H1 (cell line): ENCODE results near the gene SLC35A3. TPM values are rescaled to one million over a fixed set of nuclear protein-coding genes. Genes with fewer than 3 reads are reported as not detected.

Experiments
- CTCF ChIA-PET: fragments of 300-600 bp; sonication (Branson Sonifier 250); formaldehyde crosslinking; loops from one replicate; lab custom pipeline; 2021; ENCODE audit not compliant: partially characterized antibody; lab: Charles Lee
- POLR2A ChIA-PET: fragments of 300-600 bp; sonication (Branson Sonifier 250); formaldehyde crosslinking; loops from one replicate; lab custom pipeline; 2021; ENCODE audit warnings: inconsistent platforms; ENCODE audit not compliant: partially characterized antibody; lab: Charles Lee
- DNase-seq, 2 experiments: peaks; one replicate each; pipeline versions ENCODE4 v3.0.0 to v3.0.0-alpha.2; 2010 to 2022; ENCODE audit warnings: low spot score in 2 of 2, low read depth in 1 of 2, mixed read lengths in 1 of 2
- FAIRE-seq: peaks from 2 replicates; lab custom pipeline; 2011; peaks lifted over from hg19 to GRCh38; lab: Jason Lieb, UNC
- H2AFZ ChIP-seq: 2 replicates; pipeline ENCODE4 v1.8.1; 2012; ENCODE audit warnings: low read length, inconsistent platforms
- H2AK5ac ChIP-seq: 2 replicates; pipeline ENCODE4 v1.6.1; 2013; ENCODE audit warnings: low read depth, low read length
- H2BK120ac ChIP-seq: replicated peaks from 2 replicates; pipeline ENCODE3; 2013; ENCODE audit warnings: low read depth, low read length, inconsistent platforms
- H2BK12ac ChIP-seq: 2 replicates; pipeline ENCODE4 v1.6.1; 2013; ENCODE audit warnings: low read depth, low read length
- H2BK15ac ChIP-seq: 2 replicates; pipeline ENCODE4 v1.6.1; 2013; ENCODE audit warnings: low read length
- H2BK20ac ChIP-seq: 2 replicates; pipeline ENCODE4 v1.6.1; 2013; ENCODE audit warnings: low read length
- H2BK5ac ChIP-seq: 2 replicates; pipeline ENCODE4 v1.6.1; 2013; ENCODE audit warnings: low read depth, low read length
- H3K14ac ChIP-seq: 2 replicates; pipeline ENCODE4 v1.6.1; 2013; ENCODE audit warnings: inconsistent platforms; ENCODE audit not compliant: insufficient read length
- H3K18ac ChIP-seq: 2 replicates; pipeline ENCODE4 v1.6.1; 2013; ENCODE audit warnings: low read length; ENCODE audit errors: extremely low read depth
- H3K23ac ChIP-seq: 2 replicates; pipeline ENCODE4 v1.6.1; 2013; ENCODE audit warnings: inconsistent platforms; ENCODE audit not compliant: insufficient read length
- H3K23me2 ChIP-seq: 2 replicates; pipeline ENCODE4 v1.6.1; 2013; ENCODE audit warnings: low read depth, low read length
- H3K27ac ChIP-seq: 2 replicates; pipeline ENCODE4 v1.6.1; 2011; ENCODE audit warnings: low read depth, low read length, inconsistent platforms
- H3K27me3 ChIP-seq, 4 experiments: replicated peaks in 1 of 4; 1 replicate in 1 of 4; 2 replicates in 3 of 4; pipeline versions ENCODE4 v1.6.1 to v1.8.1; 2011 to 2013; ENCODE audit warnings: low read length in 3 of 4, mild to moderate bottlenecking in 3 of 4, inconsistent platforms in 2 of 4, mixed read lengths in 2 of 4, moderate library complexity in 1 of 4; ENCODE audit not compliant: control insufficient read depth in 3 of 4, insufficient read depth in 3 of 4; ENCODE audit errors: extremely low read depth in 1 of 4
- H3K36me3 ChIP-seq, 4 experiments: 2 replicates each; pipeline versions ENCODE4 v1.6.1 to v1.8.1; 2011 to 2013; ENCODE audit warnings: mild to moderate bottlenecking in 4 of 4, low read length in 3 of 4, moderate library complexity in 2 of 4, control low read depth in 1 of 4, inconsistent platforms in 1 of 4; ENCODE audit not compliant: insufficient read depth in 4 of 4, control insufficient read depth in 2 of 4
- H3K4ac ChIP-seq: replicated peaks from 2 replicates; pipeline ENCODE3; 2013; ENCODE audit warnings: low read length, low read depth, mixed read lengths, inconsistent platforms; ENCODE audit not compliant: insufficient read length
- H3K4me1 ChIP-seq, 4 experiments: replicated peaks in 1 of 4; 1 replicate in 1 of 4; 2 replicates in 3 of 4; pipeline versions ENCODE4 v1.6.1 to v1.8.1; 2011 to 2013; ENCODE audit warnings: low read length in 3 of 4, inconsistent platforms in 2 of 4, mixed read lengths in 1 of 4; ENCODE audit not compliant: insufficient read depth in 4 of 4, control insufficient read depth in 3 of 4
- H3K4me2 ChIP-seq, 2 experiments: 2 replicates each; pipeline versions ENCODE4 v1.6.1 to v1.8.1; 2011 to 2013; ENCODE audit warnings: low read depth in 2 of 2, low read length in 2 of 2, control low read depth in 1 of 2, inconsistent platforms in 1 of 2, mild to moderate bottlenecking in 1 of 2; ENCODE audit not compliant: insufficient read depth in 1 of 2
- H3K4me3 ChIP-seq, 4 experiments: fragments of 200-600, 300-600 bp in 1 of 4; sonication (generic), shearing (Covaris generic), sonication (Bioruptor Twin) in 1 of 4; 2 replicates each; pipeline versions ENCODE4 v1.5.1 to v1.8.1; 2011 to 2016; ENCODE audit warnings: low read length in 4 of 4, low read depth in 3 of 4, control low read depth in 2 of 4, inconsistent platforms in 2 of 4, mild to moderate bottlenecking in 2 of 4, mixed read lengths in 1 of 4, moderate library complexity in 1 of 4; ENCODE audit not compliant: insufficient read depth in 2 of 4; ENCODE audit errors: extremely low read depth in 1 of 4
- H3K56ac ChIP-seq: replicated peaks from 2 replicates; pipeline ENCODE3; 2013; ENCODE audit warnings: low read depth, mild to moderate bottlenecking, mixed read lengths, low read length, inconsistent platforms; ENCODE audit not compliant: insufficient read length
- H3K79me1 ChIP-seq: 2 replicates; pipeline ENCODE4 v1.6.1; 2013; ENCODE audit warnings: low read depth, low read length, control low read depth
- H3K79me2 ChIP-seq, 2 experiments: 2 replicates each; pipeline versions ENCODE4 v1.6.1 to v1.8.1; 2012 to 2013; ENCODE audit warnings: low read length in 2 of 2, mild to moderate bottlenecking in 2 of 2, inconsistent platforms in 1 of 2; ENCODE audit not compliant: insufficient read depth in 2 of 2, control insufficient read depth in 1 of 2
- H3K9ac ChIP-seq, 4 experiments: replicated peaks in 1 of 4; 1 replicate in 1 of 4; 2 replicates in 3 of 4; pipeline versions ENCODE4 v1.6.1 to v1.8.1; 2011 to 2013; ENCODE audit warnings: low read depth in 3 of 4, low read length in 3 of 4, control low read depth in 2 of 4, mild to moderate bottlenecking in 2 of 4, moderate library complexity in 2 of 4, inconsistent platforms in 1 of 4; ENCODE audit errors: extremely low read depth in 1 of 4
- H3K9me3 ChIP-seq, 2 experiments: 2 replicates each; pipeline versions ENCODE4 v1.6.1 to v1.8.1; 2012 to 2013; ENCODE audit warnings: mild to moderate bottlenecking in 2 of 2, moderate library complexity in 2 of 2, control low read depth in 1 of 2, inconsistent platforms in 1 of 2, low read depth in 1 of 2, low read length in 1 of 2, mixed read lengths in 1 of 2; ENCODE audit not compliant: insufficient read depth in 2 of 2
- H4K20me1 ChIP-seq, 2 experiments: replicated peaks in 1 of 2; 2 replicates each; pipeline versions ENCODE3 to v1.8.1; 2011 to 2013; ENCODE audit warnings: inconsistent platforms in 2 of 2, low read length in 2 of 2, mild to moderate bottlenecking in 1 of 2; ENCODE audit not compliant: insufficient read depth in 2 of 2, control insufficient read depth in 1 of 2
- H4K5ac ChIP-seq: 2 replicates; pipeline ENCODE4 v1.6.1; 2013; ENCODE audit warnings: low read length, low read depth, mixed read lengths, inconsistent platforms; ENCODE audit not compliant: insufficient read length
- H4K8ac ChIP-seq: 2 replicates; pipeline ENCODE4 v1.8.0; 2013; ENCODE audit warnings: mild to moderate bottlenecking, moderate library complexity, low read length, inconsistent platforms; ENCODE audit not compliant: insufficient read depth; ENCODE audit errors: extremely low read depth
- H4K91ac ChIP-seq: replicated peaks from 2 replicates; pipeline ENCODE3; 2013; ENCODE audit warnings: low read length, mixed read lengths, inconsistent platforms; ENCODE audit not compliant: insufficient read length
- RAD21 ChIP-seq, 2 experiments: IDR thresholded peaks in 1 of 2; conservative IDR thresholded peaks in 1 of 2; 2 replicates each; pipeline ENCODE4 v1.6.1; 2011; ENCODE audit warnings: low read depth in 2 of 2, low read length in 2 of 2, improper control_type of control experiment in 1 of 2, inconsistent platforms in 1 of 2, mild to moderate bottlenecking in 1 of 2, moderate library complexity in 1 of 2
- SIX5 ChIP-seq: IDR thresholded peaks from 2 replicates; pipeline ENCODE4 v1.6.1; 2011; ENCODE audit warnings: mild to moderate bottlenecking, low read depth, low read length
- WGBS, 2 experiments: shearing (Covaris generic) in 1 of 2; methylation state at CpG; one replicate each; pipeline versions ENCODE4 v1.1.6 to v1.1.7; 2013 to 2015; ENCODE audit warnings: low lambda C conversion rate in 2 of 2, mixed read lengths in 2 of 2, inconsistent platforms in 1 of 2, low coverage in 1 of 2, missing lambda C conversion rate in 1 of 2; ENCODE audit not compliant: insufficient replicate concordance in 2 of 2, insufficient coverage in 1 of 2, insufficient read length in 1 of 2; ENCODE audit errors: extremely low coverage in 1 of 2, missing lambda C conversion rate in 1 of 2; 5-methylcytosine and 5-hydroxymethylcytosine counted together
- polyA plus RNA-seq, 7 experiments: library from polyadenylated mRNA; depleted of rRNA in 3 of 7; stranded (reverse) in 5 of 7; unstranded in 2 of 7; fragments of >200 nt in 5 of 7; fragments of 200-250 nt in 2 of 7; gene quantifications; 1 replicate in 5 of 7; 2 replicates in 1 of 7; 4 replicates in 1 of 7; pipeline versions ENCODE4 v1.2.1 to v1.2.3, GENCODE V29; 2011 to 2013; ENCODE audit warnings: missing spikeins in 2 of 7, mixed read lengths in 2 of 7
- total RNA-seq: library from RNA; stranded (reverse); fragmentation: NEBNext Ultra II Directional; extraction: Animal tissue kit (Norgen Biotek cat#: 25700); gene quantifications from 2 replicates; pipeline ENCODE4 v1.2.1, GENCODE V29; 2021

SLC35A3 gene
- total and polyA plus RNA-seq, 2 of the 8 experiments (the other 6 are each of a cell fraction or from before 2014, with no cell fraction given), result 3.0 to 13.8 TPM

DNA sequence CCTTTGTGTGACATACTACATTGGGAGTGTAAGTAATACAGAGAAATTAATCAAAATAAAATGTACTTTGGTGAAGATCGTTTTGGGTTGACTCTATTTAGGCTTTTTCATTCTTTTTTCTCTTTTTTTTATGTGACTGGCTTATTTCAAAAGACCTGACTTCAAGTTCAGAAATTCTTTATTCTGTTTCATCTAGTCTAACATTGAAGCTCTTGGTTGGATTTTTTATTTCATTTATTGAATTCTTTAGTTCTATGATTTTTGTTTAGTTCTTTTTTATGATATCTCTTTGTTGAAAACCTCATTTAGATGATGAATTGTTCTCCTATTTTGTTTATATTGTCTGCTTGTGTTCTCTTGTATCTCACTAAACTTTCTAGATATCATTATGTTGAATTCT lies 35.6 kb downstream of the SLC35A3 start:
- Histone ChIP-seq H4K8ac (no peak overlapping the region), H3K23ac (no peak overlapping the region), H2BK20ac (no peak overlapping the region), H2BK12ac (no peak overlapping the region), H3K14ac (no peak overlapping the region), H2AK5ac (no peak overlapping the region), H3K56ac (no peak overlapping the region), H2BK120ac (no peak overlapping the region), H4K20me1 (no peaks in the 10 kb centered on the region), H3K27ac (no peak overlapping the region), H3K18ac (no peak overlapping the region), H2AFZ (no peak overlapping the region), H3K4me2 (no peak overlapping the region), H3K79me1 (no peaks in the 10 kb centered on the region), H3K36me3 (no peaks in the 10 kb centered on the region; a peak in 1 of 8 replicates), H3K4ac (no peak overlapping the region), H3K4me1 (no peaks in the 10 kb centered on the region; a peak in 1 of 7 replicates), H4K5ac (no peak overlapping the region), H3K9ac (no peak overlapping the region), H3K4me3 (no peak overlapping the region), H2BK15ac (no peak overlapping the region), H2BK5ac (no peak overlapping the region), H3K27me3 (no peaks in the 10 kb centered on the region), H3K79me2 (no peaks in the 10 kb centered on the region; a peak in 1 of 4 replicates), H3K23me2 (no peaks in the 10 kb centered on the region), H4K91ac (no peak overlapping the region), H3K9me3 (no peaks in the 10 kb centered on the region)
- ChIA-PET POLR2A (interaction anchor here (1.2 kb wide), 1 partner anchor 35 kb away, joined by 3 read pairs; the partner anchor contains the start of gene SLC35A3), CTCF (interaction anchor here (0.9 kb wide), 1 partner anchor 21 kb away, joined by 3 read pairs; no protein-coding TSS in a partner anchor)
- 89% methylated on average over 1 of the region's 1 CpG; no CpG with 5 or more reads in 1 of the 2 experiments for WGBS, 2 experiments
- DNase-seq (no peak), FAIRE-seq (no peak)
- TF ChIP-seq RAD21 (IDR thresholded peaks at IDR 0.05 in 1 of 2, conservative IDR thresholded peaks at IDR 0.05 in 1 of 2; ENCODE audit: low read depth in 2 of 2, low read length in 2 of 2), result no peak
- no peak for TF ChIP-seq SIX5
